Naive thymus-derived CD4-positive, alpha-beta T cell (primary cell): ENCODE data around the gene AFAP1. TPM values are rescaled to one million over a fixed set of nuclear protein-coding genes. Genes with fewer than 3 reads are reported as not detected.

Source experiments
- ATAC-seq: fragments of 150-1000 bp; cut with Tn5 transposase; 2 replicates; pipeline ENCODE4 v1.10.0; 2021; ENCODE audit warnings: mild to moderate bottlenecking, moderate library complexity
- CTCF ChIA-PET: fragments of 350-600 bp; sonication (Branson Sonifier 250); formaldehyde crosslinking; loops from one replicate; lab custom pipeline; 2021; ENCODE audit warnings: antibody characterized with exemption; lab: Charles Lee
- POLR2A ChIA-PET: fragments of 350-600 bp; sonication (Branson Sonifier 250); formaldehyde crosslinking; loops from one replicate; lab custom pipeline; 2021; ENCODE audit warnings: antibody characterized with exemption, inconsistent platforms; lab: Charles Lee
- DNase-seq, 9 donors: peaks; one replicate each; pipeline versions ENCODE4 v3.0.0 to v3.0.0-alpha.2; 2020 to 2022; ENCODE audit warnings: mixed read lengths in 1 of 9
- H3K27ac ChIP-seq: one replicate; pipeline ENCODE4 v1.7.0; 2013; ENCODE audit warnings: mild to moderate bottlenecking, low read depth, low read length, moderate library complexity
- H3K27me3 ChIP-seq, 2 donors: one replicate each; pipeline ENCODE4 v1.7.0; 2013; ENCODE audit warnings: low read length in 2 of 2, mild to moderate bottlenecking in 2 of 2, moderate library complexity in 2 of 2; ENCODE audit not compliant: control insufficient read depth in 2 of 2, insufficient read depth in 2 of 2
- H3K36me3 ChIP-seq, 3 experiments: 1 replicate in 2 of 3; 2 replicates in 1 of 3; pipeline ENCODE4 v1.7.0; 2013; ENCODE audit warnings: low read length in 3 of 3, mild to moderate bottlenecking in 3 of 3, moderate library complexity in 1 of 3; ENCODE audit not compliant: insufficient read depth in 3 of 3, control insufficient read depth in 2 of 3
- H3K4me1 ChIP-seq, 2 donors: one replicate each; pipeline ENCODE4 v1.7.0; 2013; ENCODE audit warnings: low read length in 2 of 2, mild to moderate bottlenecking in 2 of 2, moderate library complexity in 1 of 2; ENCODE audit not compliant: control insufficient read depth in 2 of 2, insufficient read depth in 2 of 2
- H3K4me3 ChIP-seq: 2 replicates; pipeline ENCODE4 v1.7.0; 2013; ENCODE audit warnings: mild to moderate bottlenecking, low read length
- H3K9me3 ChIP-seq, 3 experiments: 1 replicate in 2 of 3; 2 replicates in 1 of 3; pipeline ENCODE4 v1.7.0; 2013; ENCODE audit warnings: low read length in 3 of 3; ENCODE audit not compliant: control insufficient read depth in 2 of 3
- H3K27ac Mint-ChIP-seq, 9 donors: one replicate each; pipeline ENCODE4 v1.8.0; 2020 to 2022; ENCODE audit warnings: mixed read lengths in 9 of 9, mild to moderate bottlenecking in 8 of 9, moderate library complexity in 5 of 9, inconsistent platforms in 2 of 9
- H3K27me3 Mint-ChIP-seq, 5 donors: one replicate each; pipeline ENCODE4 v1.8.0; 2021 to 2022; ENCODE audit warnings: mixed read lengths in 5 of 5, mild to moderate bottlenecking in 1 of 5
- H3K36me3 Mint-ChIP-seq, 5 donors: one replicate each; pipeline ENCODE4 v1.8.0; 2020 to 2022; ENCODE audit warnings: mixed read lengths in 5 of 5, mild to moderate bottlenecking in 3 of 5, inconsistent platforms in 1 of 5
- H3K4me1 Mint-ChIP-seq, 7 donors: one replicate each; pipeline ENCODE4 v1.8.0; 2020 to 2022; ENCODE audit warnings: mixed read lengths in 7 of 7, mild to moderate bottlenecking in 3 of 7, inconsistent platforms in 1 of 7
- H3K4me3 Mint-ChIP-seq, 10 donors: one replicate each; pipeline ENCODE4 v1.8.0; 2020 to 2022; ENCODE audit warnings: mild to moderate bottlenecking in 10 of 10, mixed read lengths in 10 of 10, moderate library complexity in 6 of 10, inconsistent platforms in 2 of 10
- H3K9me3 Mint-ChIP-seq, 11 donors: one replicate each; pipeline ENCODE4 v1.8.0; 2020 to 2022; ENCODE audit warnings: mixed read lengths in 11 of 11, mild to moderate bottlenecking in 4 of 11, inconsistent platforms in 1 of 11, moderate library complexity in 1 of 11
- intact Hi-C, 2 donors: fragments of 100-400 bp; cut with micrococcal nuclease; formaldehyde crosslinking; loops; one replicate each; pipeline ENCODE4 v1.15.1; 2023
- polyA plus RNA-seq, 2 donors: library from polyadenylated mRNA; unstranded; fragments of 300-500 nt; fragmentation: Illumina TruSeq; gene quantifications; one replicate each; pipeline ENCODE4 v1.2.3, GENCODE V29; 2021
- total RNA-seq, 6 experiments: library from RNA in 5 of 6; stranded (reverse) in 5 of 6; gene quantifications; 1 replicate in 5 of 6; 2 replicates in 1 of 6; pipeline ENCODE4 v1.2.3 and lab custom pipeline; 2021 to 2026

Gene AFAP1
- total and polyA plus RNA-seq, 7 experiments from 2014 or later: 2.2 to 27.2 (median 9.6) TPM

GRCh38 chr4:7956270-7956808 lies 16.7 kb upstream of the AFAP1 start:
- ATAC-seq: no peak
- peaks cover 0 to 21% (median 4%) of the 10 kb centered on the region in 11 donors for H3K9me3 Mint-ChIP-seq
- Histone ChIP-seq H3K27ac (no peak overlapping the region), H3K9me3 (peaks cover 0 to 4% (median 0%) of the 10 kb centered on the region in 3 experiments), H3K36me3 (no peaks in the 10 kb centered on the region), H3K27me3 (no peaks in the 10 kb centered on the region), H3K4me3 (no peak overlapping the region), H3K4me1 (peaks cover 10 to 12% of the 10 kb centered on the region in 2 donors)
- ChIA-PET CTCF (no interaction called here), POLR2A (no interaction called here)
- peaks cover 0 to 6% (median 0%) of the 10 kb centered on the region in 5 donors for H3K27me3 Mint-ChIP-seq
- intact Hi-C loops: no loop called here
- H3K4me1 Mint-ChIP-seq: peaks cover 7 to 18% (median 9%) of the 10 kb centered on the region in 7 donors
- DNase-seq: no peak
- H3K4me3 Mint-ChIP-seq: no peak overlapping the region
- no peak overlapping the region for H3K27ac Mint-ChIP-seq
- peaks cover 0 to 8% (median 4%) of the 10 kb centered on the region in 5 donors for H3K36me3 Mint-ChIP-seq

GRCh38 chr4:7955393-7955792 lies 15.7 kb upstream of the AFAP1 start:
- Mint-ChIP-seq H3K27ac (no peak overlapping the region), H3K9me3 (peaks cover 0 to 27% (median 5%) of the 10 kb centered on the region in 11 donors), H3K27me3 (peaks cover 0 to 6% (median 0%) of the 10 kb centered on the region in 5 donors), H3K4me3 (no peak overlapping the region), H3K36me3 (peaks cover 0 to 13% (median 4%) of the 10 kb centered on the region in 5 donors), H3K4me1 (peaks cover 0 to 9% (median 1%) of the 10 kb centered on the region in 7 donors)
- Histone ChIP-seq H3K27me3 (no peaks in the 10 kb centered on the region), H3K9me3 (peaks cover 0 to 6% (median 0%) of the 10 kb centered on the region in 3 experiments), H3K4me3 (no peak overlapping the region), H3K36me3 (no peaks in the 10 kb centered on the region), H3K27ac (no peak overlapping the region), H3K4me1 (peaks cover under 1 to 3% of the 10 kb centered on the region in 2 donors)
- CTCF ChIA-PET: no interaction called here
- intact Hi-C loops: no loop called here
- POLR2A ChIA-PET: no interaction called here
- ATAC-seq: no peak
- DNase-seq: no peak

- ChIA-PET POLR2A (interaction anchor here (2.2 kb wide), 1 partner anchor 13 kb away, joined by 6 read pairs; the partner anchor contains the start of gene AFAP1), CTCF (interaction anchor here (0.6 to 1.7 kb wide), 2 partner anchors 14 to 151 kb away, joined by 4 to 5 read pairs; no protein-coding TSS in a partner anchor)
- no peak for ATAC-seq
- Histone ChIP-seq H3K4me3 (no peak overlapping the region), H3K36me3 (no peaks in the 10 kb centered on the region), H3K27ac (no peak overlapping the region), H3K27me3 (no peaks in the 10 kb centered on the region), H3K9me3 (peaks cover 0 to 6% (median 0%) of the 10 kb centered on the region in 3 experiments), H3K4me1 (peaks cover 0 to 3% of the 10 kb centered on the region in 2 donors)
- Mint-ChIP-seq H3K4me1 (peaks cover 4 to 16% (median 10%) of the 10 kb centered on the region in 7 donors), H3K27ac (no peak overlapping the region), H3K9me3 (peaks cover 0 to 27% (median 5%) of the 10 kb centered on the region in 11 donors), H3K27me3 (peaks cover 0 to 19% (median 0%) of the 10 kb centered on the region in 5 donors), H3K36me3 (peaks cover 0 to 13% (median 4%) of the 10 kb centered on the region in 5 donors), H3K4me3 (no peak overlapping the region)
- no peak for DNase-seq
- intact Hi-C loops: no loop called here
Measured at GRCh38 chr4:7952615-7953014, 13.0 kb upstream of the AFAP1 start.

- intact Hi-C loops: no loop called here
- no peak overlapping the region for H3K4me3 ChIP-seq
- Mint-ChIP-seq H3K9me3 (peaks cover 0 to 27% (median 5%) of the 10 kb centered on the region in 11 donors), H3K27me3 (peaks cover 0 to 24% (median 7%) of the 10 kb centered on the region in 5 donors), H3K4me1 (peaks cover 4 to 18% (median 12%) of the 10 kb centered on the region in 7 donors), H3K27ac (no peak overlapping the region), H3K36me3 (peaks cover 0 to 13% (median 4%) of the 10 kb centered on the region in 5 donors), H3K4me3 (no peak overlapping the region)
- POLR2A ChIA-PET: interaction anchor here (0.5 to 2.2 kb wide), 2 partner anchors 11 to 15 kb away, joined by 3 to 6 read pairs; partner anchors contain the start of gene AFAP1
- CTCF ChIA-PET: no interaction called here
- H3K4me1 ChIP-seq: peaks cover 0 to 3% of the 10 kb centered on the region in 2 donors
- peaks cover 0 to 6% (median 0%) of the 10 kb centered on the region in 3 experiments for H3K9me3 ChIP-seq
- H3K27ac ChIP-seq: no peak overlapping the region
- ATAC-seq (no peak), DNase-seq (no peak)
- H3K27me3 ChIP-seq: no peaks in the 10 kb centered on the region
- no peaks in the 10 kb centered on the region for H3K36me3 ChIP-seq
Measured at GRCh38 chr4:7950301-7951092, 10.8 kb upstream of the AFAP1 start.

- Histone ChIP-seq H3K27me3 (no peaks in the 10 kb centered on the region), H3K36me3 (no peaks in the 10 kb centered on the region), H3K27ac (no peak overlapping the region), H3K4me1 (peaks cover 0 to 3% of the 10 kb centered on the region in 2 donors), H3K9me3 (peaks cover 0 to 6% (median 0%) of the 10 kb centered on the region in 3 experiments), H3K4me3 (no peak overlapping the region)
- Mint-ChIP-seq H3K4me3 (no peak overlapping the region), H3K27me3 (peaks cover 0 to 24% (median 7%) of the 10 kb centered on the region in 5 donors), H3K36me3 (peaks cover 0 to 13% (median 4%) of the 10 kb centered on the region in 5 donors), H3K9me3 (peaks cover 0 to 27% (median 5%) of the 10 kb centered on the region in 11 donors), H3K27ac (peak overlapping the region in 2 of 9 donors; percentile 24 to 54), H3K4me1 (peaks cover 4 to 18% (median 12%) of the 10 kb centered on the region in 7 donors)
- DNase-seq (no peak), ATAC-seq (no peak)
- ChIA-PET CTCF (no interaction called here), POLR2A (interaction anchor here (0.5 kb wide), 1 partner anchor 16 kb away, joined by 3 read pairs; no protein-coding TSS in a partner anchor)
- intact Hi-C loops: no loop called here
Measured at GRCh38 chr4:7949759-7950158, 10.1 kb upstream of the AFAP1 start.

- POLR2A ChIA-PET: no interaction called here
- Mint-ChIP-seq H3K4me1 (peaks cover 4 to 18% (median 12%) of the 10 kb centered on the region in 7 donors), H3K36me3 (peaks cover 0 to 10% (median 3%) of the 10 kb centered on the region in 5 donors), H3K9me3 (peaks cover 0 to 22% (median 3%) of the 10 kb centered on the region in 11 donors), H3K27ac (peak overlapping the region in 3 of 9 donors; percentile 12 to 39 (median 24)), H3K4me3 (peak overlapping the region in 2 of 10 donors; percentile 28 to 37), H3K27me3 (peaks cover 0 to 24% (median 7%) of the 10 kb centered on the region in 5 donors)
- CTCF ChIA-PET: interaction anchor here (0.9 kb wide), 1 partner anchor 145 kb away, joined by 3 read pairs; no protein-coding TSS in a partner anchor
- H3K4me3 ChIP-seq: no peak overlapping the region
- intact Hi-C loops: no loop called here
- DNase-seq (peak in 5 of 9 donors; percentile 28 to 47 (median 38)), ATAC-seq (peak; percentile 77)
- no peaks in the 10 kb centered on the region for H3K27me3 ChIP-seq
- H3K9me3 ChIP-seq: peaks cover 0 to 6% (median 0%) of the 10 kb centered on the region in 3 experiments
- H3K4me1 ChIP-seq: peaks cover 0 to 3% of the 10 kb centered on the region in 2 donors
- H3K27ac ChIP-seq: no peak overlapping the region
- no peaks in the 10 kb centered on the region for H3K36me3 ChIP-seq
Measured at GRCh38 chr4:7947927-7948326, 8.3 kb upstream of the AFAP1 start.
